H1 (cell line): Measurements from ENCODE around the gene USP10. TPM values are rescaled to one million over a fixed set of nuclear protein-coding genes. Genes with fewer than 3 reads are reported as not detected.

Source experiments
- ATF3 ChIP-seq: IDR thresholded peaks from 2 replicates; pipeline ENCODE4 v1.6.1; 2011; ENCODE audit warnings: low read depth, mild to moderate bottlenecking, low read length; ENCODE audit not compliant: insufficient read depth
- CHD7 ChIP-seq: fragments of 300-600 bp; sonication (generic); IDR thresholded peaks from 2 replicates; pipeline ENCODE4 v1.7.1; 2012; ENCODE audit warnings: low read length, moderate library complexity, mild to moderate bottlenecking, inconsistent platforms; ENCODE audit not compliant: insufficient replicate concordance
- KDM1A ChIP-seq: fragments of 200-600, 300-600 bp; sonication (generic); IDR thresholded peaks from 2 replicates; pipeline ENCODE4 v1.7.1; 2016; ENCODE audit warnings: mild to moderate bottlenecking, low read length, borderline replicate concordance
- KDM5A ChIP-seq: fragments of 200-600 bp; IDR thresholded peaks from 2 replicates; pipeline ENCODE4 v1.7.1; 2012; ENCODE audit warnings: mild to moderate bottlenecking, low read length, inconsistent platforms, mixed read lengths
- MAX ChIP-seq: IDR thresholded peaks from 2 replicates; pipeline ENCODE4 v1.6.1; 2012; ENCODE audit warnings: inconsistent platforms
- POLR2A ChIP-seq, 2 experiments: IDR thresholded peaks; 1 replicate in 1 of 2; 2 replicates in 1 of 2; pipeline ENCODE4 v1.6.1; 2011; ENCODE audit warnings: low read depth in 2 of 2, low read length in 2 of 2, mild to moderate bottlenecking in 2 of 2; ENCODE audit errors: control extremely low read depth in 1 of 2
- SAP30 ChIP-seq: fragments of 300-600 bp; sonication (generic); IDR thresholded peaks from 2 replicates; pipeline ENCODE4 v1.7.1; 2012; ENCODE audit warnings: low read length, moderate library complexity, mild to moderate bottlenecking, inconsistent platforms; ENCODE audit not compliant: insufficient read depth, insufficient replicate concordance
- SP1 ChIP-seq: IDR thresholded peaks from 2 replicates; pipeline ENCODE4 v1.6.1; 2011; ENCODE audit warnings: low read depth, low read length
- ZNF274 ChIP-seq: IDR thresholded peaks from 2 replicates; pipeline ENCODE4 v1.7.0; 2012; ENCODE audit warnings: low read length, borderline replicate concordance; ENCODE audit errors: extremely low read depth
- polyA plus RNA-seq, 7 experiments: library from polyadenylated mRNA; depleted of rRNA in 3 of 7; stranded (reverse) in 5 of 7; unstranded in 2 of 7; fragments of >200 nt in 5 of 7; fragments of 200-250 nt in 2 of 7; gene quantifications; 1 replicate in 5 of 7; 2 replicates in 1 of 7; 4 replicates in 1 of 7; pipeline versions ENCODE4 v1.2.1 to v1.2.3, GENCODE V29; 2011 to 2013; ENCODE audit warnings: missing spikeins in 2 of 7, mixed read lengths in 2 of 7
- total RNA-seq: library from RNA; stranded (reverse); fragmentation: NEBNext Ultra II Directional; extraction: Animal tissue kit (Norgen Biotek cat#: 25700); gene quantifications from 2 replicates; pipeline ENCODE4 v1.2.1, GENCODE V29; 2021

USP10 gene
- total and polyA plus RNA-seq, 2 of the 8 experiments (the other 6 are each of a cell fraction or from before 2014, with no cell fraction given) = 171 to 195 TPM

- TF ChIP-seq CHD7 (no peak), ZNF274 (no peak), ATF3 (no peak), POLR2A (IDR thresholded peaks at IDR 0.05; ENCODE audit: control extremely low read depth in 1 of 2, low read depth in 2 of 2, low read length in 2 of 2) (no peak), SP1 (no peak), MAX (no peak), KDM1A (no peak), KDM5A (no peak), SAP30 (no peak)
Measured at GRCh38 chr16:84758627-84759026, 58.8 kb downstream of the USP10 start (continued).
